ENCODE measurements around the gene LYRM2. TPM values are rescaled to one million over a fixed set of nuclear protein-coding genes. Genes with fewer than 3 reads are reported as not detected.

Gene LYRM2
- total RNA-seq, 4 donors from 2014 or later: 18.9 to 24.5 (median 19.9) TPM

DNA sequence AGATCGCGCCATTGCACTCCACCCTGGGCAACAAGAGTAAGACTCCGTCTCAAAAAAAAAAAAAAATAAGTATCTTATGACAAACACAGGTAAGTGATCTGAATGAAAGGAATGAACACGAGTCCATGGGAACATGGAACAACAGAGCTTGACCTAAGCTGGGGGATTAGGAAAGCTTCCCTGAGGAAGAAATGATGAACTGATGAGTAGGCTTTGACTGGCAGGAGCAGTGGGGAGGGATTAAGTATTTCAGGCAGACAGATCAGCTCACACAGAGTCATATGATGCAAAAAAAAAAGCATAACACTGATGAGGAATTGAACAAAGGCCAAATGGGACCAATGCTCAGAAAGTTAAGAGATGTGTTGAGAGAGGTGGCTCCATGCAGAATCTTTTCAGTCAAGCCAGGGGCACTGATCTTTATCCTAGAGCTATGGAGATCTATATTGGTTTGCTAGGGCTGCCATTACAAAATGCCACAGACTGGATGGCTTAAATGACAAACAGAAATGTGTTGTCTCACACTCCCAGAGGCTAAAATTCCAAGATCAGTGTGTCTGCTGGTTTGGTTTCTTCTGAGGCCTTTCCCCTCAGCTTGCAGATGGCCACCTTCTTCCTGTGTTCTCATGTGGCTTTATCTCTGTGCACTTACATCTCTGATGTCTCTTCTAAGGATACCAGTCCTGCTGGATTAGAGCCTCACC, 120.0 kb downstream of the LYRM2 start:
- H3K27ac ChIP-seq (replicated peaks in 1 of 4): no peak overlapping the region
- H3K4me3 ChIP-seq: no peak overlapping the region
- intact Hi-C loops (cut with DNase I): no loop called here
- no peaks in the 10 kb centered on the region for H3K27me3 ChIP-seq
- no peaks in the 10 kb centered on the region for H3K9me3 ChIP-seq
- DNase-seq (ENCODE audit: extremely low spot score): no peak
- no peaks in the 10 kb centered on the region for H3K4me1 ChIP-seq
- TF ChIP-seq, protein P1, sequence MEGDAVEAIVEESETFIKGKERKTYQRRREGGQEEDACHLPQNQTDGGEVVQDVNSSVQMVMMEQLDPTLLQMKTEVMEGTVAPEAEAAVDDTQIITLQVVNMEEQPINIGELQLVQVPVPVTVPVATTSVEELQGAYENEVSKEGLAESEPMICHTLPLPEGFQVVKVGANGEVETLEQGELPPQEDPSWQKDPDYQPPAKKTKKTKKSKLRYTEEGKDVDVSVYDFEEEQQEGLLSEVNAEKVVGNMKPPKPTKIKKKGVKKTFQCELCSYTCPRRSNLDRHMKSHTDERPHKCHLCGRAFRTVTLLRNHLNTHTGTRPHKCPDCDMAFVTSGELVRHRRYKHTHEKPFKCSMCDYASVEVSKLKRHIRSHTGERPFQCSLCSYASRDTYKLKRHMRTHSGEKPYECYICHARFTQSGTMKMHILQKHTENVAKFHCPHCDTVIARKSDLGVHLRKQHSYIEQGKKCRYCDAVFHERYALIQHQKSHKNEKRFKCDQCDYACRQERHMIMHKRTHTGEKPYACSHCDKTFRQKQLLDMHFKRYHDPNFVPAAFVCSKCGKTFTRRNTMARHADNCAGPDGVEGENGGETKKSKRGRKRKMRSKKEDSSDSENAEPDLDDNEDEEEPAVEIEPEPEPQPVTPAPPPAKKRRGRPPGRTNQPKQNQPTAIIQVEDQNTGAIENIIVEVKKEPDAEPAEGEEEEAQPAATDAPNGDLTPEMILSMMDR (IDR thresholded peaks at IDR 0.05): no peak
- no peak for TF ChIP-seq EP300 (IDR thresholded peaks at IDR 0.05)
- TF ChIP-seq POLR2A (IDR thresholded peaks at IDR 0.05; ENCODE audit: low read depth): no peak
- TF ChIP-seq POLR2AphosphoS5 (IDR thresholded peaks at IDR 0.05): no peak
- WGBS: 95% methylated on average over 4 of the region's 4 CpGs
- no peaks in the 10 kb centered on the region for H3K36me3 ChIP-seq

Other genes with a start within 250 kb of the LYRM2 start
- 10 to 100 TPM; 18.7 to 31.4 (median 19.9) TPM for gene RRAGD, start 226.5 kb downstream of the LYRM2 start, total RNA-seq
- 10 to 100 TPM in 3 of 4 donors, 1 to 10 TPM in 1; 9.1 to 18.9 (median 10.7) TPM for gene ANKRD6, start 205.6 kb downstream of the LYRM2 start, total RNA-seq
- 10 to 100 TPM; 18.1 to 26.0 (median 19.5) TPM for gene MDN1, start 181.0 kb upstream of the LYRM2 start, total RNA-seq
- 10 to 100 TPM; 14.1 to 22.0 (median 17.9) TPM for gene CASP8AP2, start 191.1 kb upstream of the LYRM2 start, total RNA-seq